ENCODE results near the gene SPEF2. TPM values are rescaled to one million over a fixed set of nuclear protein-coding genes. Genes with fewer than 3 reads are reported as not detected.
"Not testable (repeated sequence)": the region's sequence is repeated elsewhere in the genome, so short reads cannot be mapped to it uniquely, and the experiment has no call there.

The SPEF2 gene
- total and polyA plus RNA-seq, 2 donors (not counting 1 experiment from before 2014, with no cell fraction given), result 0.31 to 0.59 TPM

- intact Hi-C loops (cut with micrococcal nuclease), result no loop called here
- TF ChIP-seq EZH2 (IDR thresholded peaks at IDR 0.05; ENCODE audit: borderline replicate concordance, insufficient read depth, low read depth, low read length, poor library complexity, severe bottlenecking) (no peak), CTCF (IDR thresholded peaks at IDR 0.05) (no peak)
- Histone ChIP-seq H3K9ac (ENCODE audit: low read length) (no peak overlapping the region), H3K4me1 (ENCODE audit: control insufficient read depth in 2 of 2, insufficient read depth in 2 of 2, low read length in 2 of 2) (no peaks in the 10 kb centered on the region), H3K9me3 (ENCODE audit: control extremely low read depth in 1 of 3, control insufficient read depth in 2 of 3, insufficient read depth in 1 of 3, low read length in 2 of 3) (peaks cover 0 to 3% (median 0%) of the 10 kb centered on the region in 3 donors), H3K4me2 (replicated peaks; ENCODE audit: low read depth, low read length, poor library complexity, severe bottlenecking) (no peak overlapping the region), H3K36me3 (replicated peaks in 1 of 2; ENCODE audit: control extremely low read depth in 1 of 2, control insufficient read depth in 1 of 2, extremely low read depth in 1 of 2, insufficient read depth in 2 of 2, low read length in 1 of 2) (no peaks in the 10 kb centered on the region), H2AFZ (ENCODE audit: insufficient read depth, low read depth, low read length, poor library complexity, severe bottlenecking) (no peak overlapping the region), H3K27me3 (replicated peaks in 1 of 4; ENCODE audit: control extremely low read depth in 1 of 4, control insufficient read depth in 3 of 4, insufficient read depth in 4 of 4, low read length in 3 of 4) (no peaks in the 10 kb centered on the region), H3K27ac (ENCODE audit: low read length in 2 of 2) (no peak overlapping the region), H3K4me3 (ENCODE audit: control extremely low read depth in 1 of 5, extremely low read depth in 1 of 5, insufficient read depth in 1 of 5, low read depth in 2 of 5, low read length in 4 of 5) (no peak overlapping the region), H4K20me1 (ENCODE audit: control insufficient read depth, insufficient read depth, low read length, poor library complexity, severe bottlenecking) (no peaks in the 10 kb centered on the region), H3K79me2 (ENCODE audit: control insufficient read depth, insufficient read depth, low read length) (no peaks in the 10 kb centered on the region)
- no peaks in the 10 kb centered on the region for H3K27me3 Mint-ChIP-seq
- DNase-seq (no peak), ATAC-seq (ENCODE audit: low read depth) (no peak)
- no peaks in the 10 kb centered on the region for H3K4me1 Mint-ChIP-seq
- no peak overlapping the region for H3K27ac Mint-ChIP-seq
- CTCF ChIA-PET, result no interaction called here
- POLR2A ChIA-PET, result no interaction called here
- H3K4me3 Mint-ChIP-seq, result no peak overlapping the region
- WGBS (ENCODE audit: insufficient coverage), result 64% methylated on average over 1 of the region's 5 CpGs
- no peaks in the 10 kb centered on the region for H3K9me3 Mint-ChIP-seq (ENCODE audit: insufficient read depth)
These were observed 220.8 kb downstream of the SPEF2 start for GRCh38 chr5:35838370-35839042.

GRCh38 chr5:35842856-35843255, 225.2 kb downstream of the SPEF2 start:
- no peaks in the 10 kb centered on the region for H3K79me2 ChIP-seq (ENCODE audit: control insufficient read depth, insufficient read depth, low read length)
- H4K20me1 ChIP-seq (ENCODE audit: control insufficient read depth, insufficient read depth, low read length, poor library complexity, severe bottlenecking), result no peaks in the 10 kb centered on the region
- ATAC-seq (ENCODE audit: low read depth) (no peak), DNase-seq (no peak)
- H2AFZ ChIP-seq (ENCODE audit: insufficient read depth, low read depth, low read length, poor library complexity, severe bottlenecking), result no peak overlapping the region
- no peak overlapping the region for H3K27ac Mint-ChIP-seq
- no peaks in the 10 kb centered on the region for H3K27me3 Mint-ChIP-seq
- no peak overlapping the region for H3K9ac ChIP-seq (ENCODE audit: low read length)
- intact Hi-C loops (cut with micrococcal nuclease), result no loop called here
- no peaks in the 10 kb centered on the region for H3K4me1 Mint-ChIP-seq
- H3K9me3 ChIP-seq (ENCODE audit: control extremely low read depth in 1 of 3, control insufficient read depth in 2 of 3, insufficient read depth in 1 of 3, low read length in 2 of 3), result peaks cover 5 to 14% (median 12%) of the 10 kb centered on the region in 3 donors
- ChIA-PET POLR2A (no interaction called here), CTCF (no interaction called here)
- no peaks in the 10 kb centered on the region for H3K4me1 ChIP-seq (ENCODE audit: control insufficient read depth in 2 of 2, insufficient read depth in 2 of 2, low read length in 2 of 2)
- TF ChIP-seq EZH2 (IDR thresholded peaks at IDR 0.05; ENCODE audit: borderline replicate concordance, insufficient read depth, low read depth, low read length, poor library complexity, severe bottlenecking) (no peak), CTCF (IDR thresholded peaks at IDR 0.05) (no peak)
- peaks cover 4% of the 10 kb centered on the region for H3K9me3 Mint-ChIP-seq (ENCODE audit: insufficient read depth)
- no peak overlapping the region for H3K4me2 ChIP-seq (replicated peaks; ENCODE audit: low read depth, low read length, poor library complexity, severe bottlenecking)
- no peaks in the 10 kb centered on the region for H3K36me3 ChIP-seq (replicated peaks in 1 of 2; ENCODE audit: control extremely low read depth in 1 of 2, control insufficient read depth in 1 of 2, extremely low read depth in 1 of 2, insufficient read depth in 2 of 2, low read length in 1 of 2)
- no peaks in the 10 kb centered on the region for H3K27me3 ChIP-seq (replicated peaks in 1 of 4; ENCODE audit: control extremely low read depth in 1 of 4, control insufficient read depth in 3 of 4, insufficient read depth in 4 of 4, low read length in 3 of 4)
- no peak overlapping the region for H3K4me3 ChIP-seq (ENCODE audit: control extremely low read depth in 1 of 5, extremely low read depth in 1 of 5, insufficient read depth in 1 of 5, low read depth in 2 of 5, low read length in 4 of 5)
- no peak overlapping the region for H3K27ac ChIP-seq (ENCODE audit: low read length in 2 of 2)
- no peak overlapping the region for H3K4me3 Mint-ChIP-seq

- intact Hi-C loops (cut with micrococcal nuclease); H3K27me3 Mint-ChIP-seq: not testable (repeated sequence)
- WGBS (ENCODE audit: insufficient coverage), result no CpG with 5 or more reads among the region's 2 CpGs
These were observed 227.8 kb downstream of the SPEF2 start for GRCh38 chr5:35845508-35845907.

More at GRCh38 chr5:35845508-35845907, 227.8 kb downstream of the SPEF2 start:
- H3K27me3 ChIP-seq (replicated peaks in 1 of 4; ENCODE audit: control extremely low read depth in 1 of 4, control insufficient read depth in 3 of 4, insufficient read depth in 4 of 4, low read length in 3 of 4); H3K9me3 Mint-ChIP-seq (ENCODE audit: insufficient read depth); H3K27ac ChIP-seq (ENCODE audit: low read length in 2 of 2); H2AFZ ChIP-seq (ENCODE audit: insufficient read depth, low read depth, low read length, poor library complexity, severe bottlenecking); H3K4me3 ChIP-seq (ENCODE audit: control extremely low read depth in 1 of 5, extremely low read depth in 1 of 5, insufficient read depth in 1 of 5, low read depth in 2 of 5, low read length in 4 of 5); H3K9ac ChIP-seq (ENCODE audit: low read length); H4K20me1 ChIP-seq (ENCODE audit: control insufficient read depth, insufficient read depth, low read length, poor library complexity, severe bottlenecking); POLR2A ChIA-PET; H3K79me2 ChIP-seq (ENCODE audit: control insufficient read depth, insufficient read depth, low read length); CTCF ChIA-PET; H3K4me2 ChIP-seq (replicated peaks; ENCODE audit: low read depth, low read length, poor library complexity, severe bottlenecking); H3K4me1 ChIP-seq (ENCODE audit: control insufficient read depth in 2 of 2, insufficient read depth in 2 of 2, low read length in 2 of 2); H3K27ac Mint-ChIP-seq; DNase-seq; H3K4me3 Mint-ChIP-seq; H3K4me1 Mint-ChIP-seq; H3K36me3 ChIP-seq (replicated peaks in 1 of 2; ENCODE audit: control extremely low read depth in 1 of 2, control insufficient read depth in 1 of 2, extremely low read depth in 1 of 2, insufficient read depth in 2 of 2, low read length in 1 of 2); ATAC-seq (ENCODE audit: low read depth): not testable (repeated sequence)
- H3K9me3 ChIP-seq (ENCODE audit: control extremely low read depth in 1 of 3, control insufficient read depth in 2 of 3, insufficient read depth in 1 of 3, low read length in 2 of 3), result peaks cover 5 to 14% (median 12%) of the 10 kb centered on the region in 3 donors
